GM21825 (cell line): ENCODE data around the gene C11orf24.

Experiments used
- ATAC-seq: cut with Tn5 transposase; IDR thresholded peaks from one replicate; pipeline ENCODE4 v1.9.1; 2021; ENCODE audit warnings: mild to moderate bottlenecking, moderate library complexity; ENCODE audit not compliant: unreplicated experiment

Gene C11orf24

DNA sequence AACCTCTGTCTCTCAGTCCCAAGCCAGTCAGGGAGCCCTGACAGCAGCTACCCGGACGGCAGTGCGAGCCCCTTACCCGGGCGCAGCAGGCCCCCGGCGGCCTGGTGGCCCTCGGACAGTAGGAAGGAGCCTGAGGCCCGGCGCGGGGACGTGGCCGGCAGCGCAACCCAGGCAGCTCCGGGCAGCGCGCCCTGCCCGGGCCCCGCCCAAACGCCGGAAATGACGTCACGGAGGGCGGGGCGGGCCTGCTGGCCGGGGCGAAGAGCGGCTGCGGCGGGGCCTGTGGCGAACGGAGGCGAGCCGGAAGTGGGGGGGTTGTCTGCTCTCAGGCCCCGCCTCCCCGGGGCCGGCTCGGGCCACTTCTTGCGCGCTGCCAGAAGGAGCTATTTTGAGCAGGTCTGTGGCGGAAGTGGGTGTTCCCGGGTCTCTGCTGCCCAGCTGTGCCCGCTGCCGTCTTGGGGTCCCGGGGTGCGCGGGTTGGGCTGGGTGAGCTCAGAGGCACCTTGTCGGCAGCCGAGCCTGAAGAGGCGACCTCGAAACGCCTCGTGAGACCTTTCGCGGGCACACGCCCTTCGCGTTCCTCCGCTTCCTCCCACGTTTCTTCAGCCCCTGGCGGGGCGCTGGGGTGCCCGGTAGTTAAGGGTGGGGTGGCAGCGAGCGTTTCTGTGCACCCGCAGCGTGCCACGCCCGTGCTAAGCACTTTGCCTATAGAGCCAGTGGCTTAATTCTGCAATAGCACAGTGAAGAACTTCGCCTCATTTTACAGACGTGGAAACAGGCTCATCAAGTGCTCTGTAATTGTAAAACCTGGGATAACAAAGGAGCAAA, at the start of gene C11orf24:
C11orf24 (minus strand) TSS at position 193 of the 828 bp plus-strand sequence. CDS start 8,206 bp downstream, outside the sequence.
- ATAC-seq = peak; percentile 73

DNA sequence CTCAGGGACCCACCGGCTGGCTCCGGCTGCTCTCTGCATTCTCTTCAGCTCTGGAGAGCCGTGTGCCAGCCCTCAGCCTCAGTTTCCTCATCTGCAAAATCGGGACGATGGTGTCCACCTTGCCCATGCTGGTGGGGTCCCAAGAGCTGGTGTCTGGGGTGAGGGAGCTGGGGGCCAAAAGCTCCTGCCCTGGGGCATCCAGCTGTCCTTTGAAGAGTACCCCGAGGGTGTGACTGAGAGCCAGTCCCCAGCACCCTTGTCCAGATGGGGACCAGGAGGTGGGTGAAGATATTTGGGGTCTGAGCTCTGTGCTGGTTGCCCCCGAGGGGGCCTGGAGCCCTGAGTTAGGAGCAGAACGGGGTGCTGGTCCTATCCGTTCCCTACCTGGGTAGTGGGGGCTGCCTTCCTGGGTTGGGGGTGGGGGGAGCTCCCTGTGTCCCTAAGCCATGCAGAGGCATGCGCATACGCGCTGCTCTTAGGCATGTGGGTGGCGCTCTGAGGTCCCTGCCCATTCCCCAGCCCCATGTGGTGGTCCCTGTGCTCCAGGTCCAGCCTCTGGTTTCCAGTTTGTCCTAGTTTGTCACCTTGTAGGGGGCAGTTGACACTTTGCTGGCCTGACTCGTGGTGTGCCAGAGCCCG, 45.5 kb upstream of the C11orf24 start:
- ATAC-seq = no peak

GRCh38 chr11:68315171-68315920, 43.6 kb upstream of the C11orf24 start:
- no peak for ATAC-seq

DNA sequence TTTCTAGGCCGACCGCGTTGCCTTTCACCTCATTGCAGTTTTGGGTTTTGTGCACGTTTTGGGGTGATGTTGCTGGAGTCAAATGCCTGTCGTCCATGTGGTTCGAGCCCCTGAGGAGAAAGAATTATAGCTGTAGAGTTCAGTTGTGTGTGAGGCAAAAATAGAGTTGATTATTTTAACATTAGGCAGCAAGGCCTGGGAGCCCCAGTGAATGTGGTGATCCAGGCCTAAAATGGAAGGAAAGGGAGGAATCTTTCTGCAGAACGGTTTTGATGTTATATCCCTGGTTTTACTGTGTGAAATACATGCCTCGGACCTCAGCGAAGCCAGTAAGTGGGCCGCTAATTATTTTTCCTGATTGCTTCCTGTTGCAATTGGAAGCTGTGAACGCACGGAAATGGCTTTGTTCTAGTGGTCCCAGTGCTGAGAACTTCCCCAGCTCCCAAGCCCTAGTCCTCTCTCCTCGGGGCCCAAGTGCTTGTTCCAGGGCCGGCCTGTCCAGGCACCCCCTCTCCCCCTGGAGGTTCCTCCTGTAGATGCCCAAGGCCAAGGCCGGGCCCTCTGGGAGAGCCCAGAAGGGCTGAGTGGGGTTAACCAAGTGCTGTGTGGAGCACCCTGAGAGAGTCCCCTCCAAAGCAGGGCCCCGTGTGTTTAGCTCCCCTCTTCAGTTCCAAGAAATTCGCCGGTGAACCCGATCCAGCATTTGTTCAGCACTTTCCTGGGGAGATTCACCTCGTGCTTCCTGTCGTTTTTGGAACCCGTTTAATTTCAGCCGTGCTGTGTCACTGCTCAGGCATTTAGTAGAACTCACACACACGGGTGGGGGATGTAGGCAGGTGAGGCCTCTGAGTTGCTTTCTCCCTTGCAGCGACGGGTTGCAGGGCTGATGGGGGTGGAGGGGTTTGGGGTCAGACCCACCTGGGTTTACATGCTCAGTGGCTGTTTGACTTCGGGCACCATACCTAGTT, 42.7 kb upstream of the C11orf24 start:
- ATAC-seq = no peak

GRCh38 chr11:68313574-68314202, 41.9 kb upstream of the C11orf24 start:
- no peak for ATAC-seq

DNA sequence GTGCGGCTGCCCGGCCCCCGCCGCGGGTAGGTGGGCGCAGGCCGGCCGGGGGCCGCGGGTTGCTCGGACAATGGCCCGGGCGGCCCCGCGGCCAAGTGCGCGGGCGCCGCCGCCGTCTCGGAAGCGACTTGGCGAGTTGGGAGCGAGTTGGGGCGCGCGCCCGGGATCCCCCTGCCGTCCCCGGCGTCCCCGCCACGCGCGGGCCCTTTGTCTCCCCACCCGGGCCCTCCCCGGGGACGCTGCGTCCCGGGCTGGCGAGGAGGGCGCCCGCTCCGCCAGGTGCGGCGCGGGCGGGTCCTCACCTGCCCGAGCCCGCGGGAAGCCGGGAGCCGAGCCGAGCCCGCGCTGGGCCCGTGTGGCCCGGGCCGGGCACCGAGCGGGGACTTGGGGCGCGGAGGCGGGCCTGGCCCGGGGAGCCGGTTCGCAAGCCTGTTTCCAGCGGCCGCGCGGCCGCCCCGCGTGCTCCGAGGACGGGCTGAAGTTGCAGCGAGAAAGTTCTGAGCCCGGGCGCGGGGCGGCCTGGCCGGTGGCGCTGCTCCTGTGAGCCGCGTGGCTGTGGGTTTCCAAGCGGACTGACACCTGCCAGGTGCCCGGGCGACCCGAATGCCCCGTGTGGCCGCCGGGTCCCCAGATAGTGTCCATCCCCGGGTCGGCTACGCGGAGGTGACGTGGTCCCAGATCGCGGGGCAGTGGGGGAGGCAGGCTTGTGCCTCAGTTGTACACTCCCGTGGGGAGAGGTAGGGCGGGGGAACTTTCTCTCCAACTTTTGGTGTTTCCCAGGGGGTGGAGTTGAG, 41.2 kb upstream of the C11orf24 start:
- peak; percentile 17 for ATAC-seq

DNA sequence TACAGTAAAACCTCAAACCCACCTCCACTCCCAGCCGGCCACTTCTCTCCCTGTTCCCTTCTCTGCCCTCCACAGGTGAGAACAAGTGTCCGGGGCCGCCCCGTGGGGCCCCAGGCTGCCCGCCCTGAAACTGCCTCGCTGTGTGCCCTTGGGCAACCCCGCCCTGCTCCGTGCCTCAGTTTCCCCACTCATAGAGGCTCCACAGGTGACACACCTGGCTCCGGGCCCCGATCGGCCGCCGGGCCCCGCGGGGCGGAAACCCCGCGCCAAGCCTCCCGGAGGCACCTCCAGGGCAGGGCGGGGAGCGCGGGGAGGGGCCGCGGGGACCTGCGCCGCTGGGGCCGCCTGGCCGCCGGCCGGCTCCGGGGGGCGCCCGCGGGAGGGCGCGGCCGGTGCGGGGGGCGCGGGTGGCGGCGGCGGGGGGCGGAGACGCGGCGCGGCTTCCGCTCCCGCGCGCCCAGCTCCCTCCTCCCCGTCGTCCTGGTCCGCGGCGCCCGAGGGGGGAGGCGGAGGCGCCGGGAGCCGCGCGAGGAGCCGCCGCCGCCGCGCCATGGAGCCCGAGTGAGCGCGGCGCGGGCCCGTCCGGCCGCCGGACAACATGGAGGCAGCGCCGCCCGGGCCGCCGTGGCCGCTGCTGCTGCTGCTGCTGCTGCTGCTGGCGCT, 40.5 kb upstream of the C11orf24 start, which contains the start of gene LRP5:
LRP5 (plus strand) TSS at position 475 of the 663 bp plus-strand sequence; CDS start at position 599, 124 bp downstream.
- ATAC-seq = peak; percentile 35

DNA sequence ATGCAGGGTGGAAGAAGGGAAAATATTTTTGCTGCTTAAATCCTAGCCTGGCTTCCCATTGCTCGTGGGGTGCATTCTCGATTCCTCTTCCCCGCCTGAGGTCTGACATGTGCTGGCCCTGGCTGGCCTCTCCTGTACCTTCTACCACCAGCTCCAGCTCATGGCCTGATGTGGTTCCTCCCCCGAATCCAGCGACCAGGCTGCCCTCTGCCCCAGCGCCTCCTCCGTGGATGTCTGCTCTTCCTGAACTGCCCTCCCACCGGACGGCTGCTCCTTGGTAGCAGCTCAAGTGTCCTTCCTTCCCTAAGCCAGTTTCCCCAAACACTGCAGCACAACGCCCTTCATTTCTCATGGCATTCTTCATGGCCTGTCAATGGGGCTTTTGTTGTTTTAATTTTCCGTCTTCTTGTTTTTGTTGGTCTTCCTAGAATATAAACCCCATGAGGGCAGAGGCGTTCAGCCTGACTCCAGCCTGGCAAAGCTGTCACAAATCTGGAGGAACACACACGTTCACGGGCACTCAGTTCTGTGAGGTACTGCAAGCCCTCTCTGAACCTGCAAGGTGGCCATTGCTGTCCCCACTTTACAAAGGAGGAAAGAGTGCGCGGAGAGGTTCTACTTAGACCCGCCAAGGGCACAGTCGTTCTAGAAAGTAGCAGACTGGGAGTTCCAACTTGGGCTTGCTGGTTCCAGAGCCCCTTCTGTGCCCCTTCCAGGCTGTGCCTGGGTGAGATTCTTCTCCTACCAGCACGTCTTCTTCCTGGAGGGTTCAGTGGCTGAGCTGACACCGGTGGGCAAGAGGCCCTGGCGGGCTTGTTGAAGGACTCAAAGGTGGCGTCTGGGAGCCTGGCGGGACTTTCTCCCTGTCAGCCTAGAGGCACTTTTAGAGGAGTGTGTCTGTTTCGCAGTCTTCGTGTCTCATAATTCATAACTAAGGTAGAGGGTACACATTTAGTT, 39.7 kb upstream of the C11orf24 start:
- no peak for ATAC-seq

- no peak for ATAC-seq
Measured at GRCh38 chr11:68309621-68310185, 37.9 kb upstream of the C11orf24 start.

DNA sequence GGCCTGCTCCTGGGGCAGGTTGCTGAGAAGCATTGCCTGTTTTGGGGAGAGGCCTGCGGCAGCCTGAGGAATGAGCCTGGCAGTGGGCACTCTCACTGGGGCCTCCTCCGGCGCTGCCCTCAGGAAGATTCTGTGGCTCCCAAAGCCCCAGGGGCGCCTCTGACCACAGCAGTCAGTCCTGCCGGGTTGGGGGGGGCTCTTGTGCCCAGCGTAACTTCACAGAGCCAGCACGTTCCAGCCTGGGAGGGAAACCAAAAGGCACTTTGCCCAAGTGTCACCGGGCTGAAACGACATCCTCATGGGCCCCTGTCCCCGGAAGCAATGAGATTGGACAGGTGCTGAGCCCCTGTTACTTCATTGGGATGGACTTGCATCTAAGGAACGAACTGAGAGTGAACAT, 36.3 kb upstream of the C11orf24 start:
- no peak for ATAC-seq

- no peak for ATAC-seq
Measured at GRCh38 chr11:68306636-68307035, 34.9 kb upstream of the C11orf24 start.

DNA sequence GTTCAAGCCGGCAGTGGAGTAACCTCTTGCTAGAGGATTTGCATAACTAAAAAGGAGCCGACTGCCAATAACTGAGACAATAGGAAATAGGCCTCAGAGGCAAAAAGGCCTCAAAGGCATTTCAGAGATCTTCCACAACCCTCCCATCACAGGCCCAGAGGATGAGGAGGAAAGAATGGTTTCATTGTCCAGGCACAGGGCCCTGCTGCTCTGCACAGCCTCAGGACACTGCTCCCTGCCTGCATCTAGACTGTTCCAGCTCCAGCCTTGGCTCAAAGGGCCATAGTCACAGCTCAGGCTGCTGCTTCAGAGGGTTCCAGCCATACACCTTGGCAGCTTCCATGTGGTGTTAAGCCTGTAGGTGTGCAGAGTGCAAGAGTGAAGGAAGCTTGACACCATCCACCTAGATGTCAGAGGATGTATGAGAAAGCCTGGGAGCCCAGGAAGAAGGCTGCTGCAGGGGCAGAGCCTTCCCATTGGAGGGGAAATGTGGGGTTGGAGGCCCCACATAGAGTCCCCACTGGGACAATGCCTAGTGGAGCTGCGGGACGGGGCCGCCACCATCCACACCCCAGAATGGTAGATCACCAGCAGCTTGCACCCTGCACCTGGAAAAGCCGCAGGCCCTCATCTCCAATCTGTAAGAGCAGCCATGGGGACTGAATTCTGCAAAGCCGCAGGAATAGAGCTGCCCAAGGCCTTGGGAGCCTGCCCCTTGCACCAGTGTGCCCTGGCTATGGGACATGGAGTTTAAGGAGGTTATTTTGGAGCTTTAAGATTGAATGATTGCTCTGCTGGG, 32.4 kb upstream of the C11orf24 start:
- no peak for ATAC-seq

GRCh38 chr11:68303083-68303482, 31.3 kb upstream of the C11orf24 start:
- no peak for ATAC-seq

DNA sequence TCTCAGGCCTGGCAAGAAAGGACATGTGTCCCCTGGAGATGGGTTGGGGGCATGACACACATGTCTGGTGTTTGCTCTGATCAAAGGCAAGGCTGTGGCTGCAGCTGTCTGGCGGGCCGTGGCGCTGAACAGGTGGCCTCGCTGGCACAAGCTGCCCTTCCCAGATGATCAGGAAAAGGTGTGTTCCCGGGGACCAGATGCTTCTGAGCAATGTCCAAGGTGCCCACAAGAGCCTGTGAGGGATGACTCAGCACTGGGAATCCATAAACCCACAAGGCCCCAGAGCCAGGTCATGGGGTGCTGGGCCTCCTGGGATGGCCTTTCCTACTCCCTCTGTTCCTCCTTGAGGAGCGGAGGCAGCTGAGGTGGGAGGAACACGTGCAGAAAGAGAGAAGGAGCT, 30.9 kb upstream of the C11orf24 start:
- no peak for ATAC-seq

- no peak for ATAC-seq
Measured at GRCh38 chr11:68302256-68302655, 30.5 kb upstream of the C11orf24 start.
